ENCODE data around the gene SCGN. TPM values are rescaled to one million over a fixed set of nuclear protein-coding genes. Genes with fewer than 3 reads are reported as not detected.

Gene SCGN
- total RNA-seq, 4 donors from 2014 or later, result 0.30 TPM; not detected in 3

- Histone ChIP-seq H3K36me3 (no peaks in the 10 kb centered on the region), H3K27me3 (no peaks in the 10 kb centered on the region)
- no peak for TF ChIP-seq POLR2A (IDR thresholded peaks at IDR 0.05)
- no peak for TF ChIP-seq CTCF (IDR thresholded peaks at IDR 0.05)
These were observed 49.8 kb downstream of the SCGN start for GRCh38 chr6:25701807-25702206.

GRCh38 chr6:25703005-25703404 is 51.0 kb downstream of the SCGN start:
- Histone ChIP-seq H3K27ac (no peak overlapping the region), H3K9me3 (no peaks in the 10 kb centered on the region), H3K4me3 (no peak overlapping the region), H3K27me3 (no peaks in the 10 kb centered on the region), H3K4me1 (no peaks in the 10 kb centered on the region), H3K36me3 (no peaks in the 10 kb centered on the region)
- no peak for DNase-seq
- TF ChIP-seq CTCF (IDR thresholded peaks at IDR 0.05) (no peak), POLR2A (IDR thresholded peaks at IDR 0.05) (no peak)
- intact Hi-C loops (cut with DNase I; ENCODE audit: low total_unique reads), result no loop called here

More at GRCh38 chr6:25701807-25702206, 49.8 kb downstream of the SCGN start:
- intact Hi-C loops (cut with DNase I; ENCODE audit: low total_unique reads), result no loop called here
- DNase-seq, result no peak
- Histone ChIP-seq H3K27ac (no peak overlapping the region), H3K4me3 (no peak overlapping the region), H3K4me1 (no peaks in the 10 kb centered on the region), H3K9me3 (no peaks in the 10 kb centered on the region)

- Histone ChIP-seq H3K27me3 (no peaks in the 10 kb centered on the region), H3K27ac (no peak overlapping the region), H3K9me3 (no peaks in the 10 kb centered on the region), H3K4me1 (no peaks in the 10 kb centered on the region), H3K4me3 (no peak overlapping the region), H3K36me3 (no peaks in the 10 kb centered on the region)
- DNase-seq, result no peak
- intact Hi-C loops (cut with DNase I; ENCODE audit: low total_unique reads), result no loop called here
- TF ChIP-seq POLR2A (IDR thresholded peaks at IDR 0.05) (no peak), CTCF (IDR thresholded peaks at IDR 0.05) (no peak)
These were observed 52.0 kb downstream of the SCGN start for GRCh38 chr6:25704001-25704400.

- TF ChIP-seq CTCF (IDR thresholded peaks at IDR 0.05), result no peak
- no peak for TF ChIP-seq POLR2A (IDR thresholded peaks at IDR 0.05)
- intact Hi-C loops (cut with DNase I; ENCODE audit: low total_unique reads), result no loop called here
- no peaks in the 10 kb centered on the region for H3K27me3 ChIP-seq
- H3K4me1 ChIP-seq, result no peaks in the 10 kb centered on the region
- DNase-seq, result peak in 1 of 2 donors; percentile 19
- H3K36me3 ChIP-seq, result no peaks in the 10 kb centered on the region
- H3K27ac ChIP-seq, result no peak overlapping the region
- H3K4me3 ChIP-seq, result no peak overlapping the region
- no peaks in the 10 kb centered on the region for H3K9me3 ChIP-seq
These were observed 54.4 kb downstream of the SCGN start for GRCh38 chr6:25706314-25707014.

- DNase-seq, result no peak
- no peak for TF ChIP-seq POLR2A (IDR thresholded peaks at IDR 0.05)
- TF ChIP-seq CTCF (IDR thresholded peaks at IDR 0.05), result no peak
- H3K4me3 ChIP-seq, result no peak overlapping the region
- H3K27ac ChIP-seq, result no peak overlapping the region
- H3K4me1 ChIP-seq, result no peaks in the 10 kb centered on the region
- no peaks in the 10 kb centered on the region for H3K27me3 ChIP-seq
- intact Hi-C loops (cut with DNase I; ENCODE audit: low total_unique reads), result no loop called here
- no peaks in the 10 kb centered on the region for H3K36me3 ChIP-seq
- H3K9me3 ChIP-seq, result no peaks in the 10 kb centered on the region
These were observed 57.7 kb downstream of the SCGN start for GRCh38 chr6:25709761-25710160.
